ENCODE data around the gene ERMAP. TPM values are rescaled to one million over a fixed set of nuclear protein-coding genes. Genes with fewer than 3 reads are reported as not detected.

The ERMAP gene
- total and polyA plus RNA-seq, 2 experiments from 2014 or later, result 1.2 to 2.2 TPM

DNA sequence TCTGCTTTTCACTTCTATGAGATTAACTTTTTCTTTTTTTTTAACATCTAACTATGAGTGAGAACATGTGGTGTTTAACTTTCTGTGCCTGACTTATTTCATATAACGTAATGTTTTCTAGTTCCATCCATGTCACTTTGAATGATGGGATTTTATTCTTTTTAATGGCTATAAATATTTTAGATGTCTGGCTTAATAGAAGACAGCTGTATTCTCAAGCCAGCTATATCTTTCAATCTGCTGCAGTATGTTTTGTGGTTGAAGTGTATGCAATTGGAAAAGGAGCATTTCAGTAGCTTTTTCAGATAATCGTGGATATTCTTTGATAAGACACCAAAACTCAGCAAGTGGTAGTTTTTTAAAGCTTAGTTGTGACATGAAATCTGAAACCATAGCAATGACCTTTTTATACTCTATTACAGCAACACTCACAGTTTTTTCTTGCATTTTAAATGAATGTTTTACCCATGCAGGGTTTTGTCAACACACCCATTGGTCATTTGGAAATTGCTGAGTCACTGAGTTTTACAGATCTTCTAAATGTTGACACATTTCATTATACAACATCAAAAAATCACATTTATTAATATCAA, 6.0 kb downstream of the ERMAP start (continued):
- TF ChIP-seq, protein P1, sequence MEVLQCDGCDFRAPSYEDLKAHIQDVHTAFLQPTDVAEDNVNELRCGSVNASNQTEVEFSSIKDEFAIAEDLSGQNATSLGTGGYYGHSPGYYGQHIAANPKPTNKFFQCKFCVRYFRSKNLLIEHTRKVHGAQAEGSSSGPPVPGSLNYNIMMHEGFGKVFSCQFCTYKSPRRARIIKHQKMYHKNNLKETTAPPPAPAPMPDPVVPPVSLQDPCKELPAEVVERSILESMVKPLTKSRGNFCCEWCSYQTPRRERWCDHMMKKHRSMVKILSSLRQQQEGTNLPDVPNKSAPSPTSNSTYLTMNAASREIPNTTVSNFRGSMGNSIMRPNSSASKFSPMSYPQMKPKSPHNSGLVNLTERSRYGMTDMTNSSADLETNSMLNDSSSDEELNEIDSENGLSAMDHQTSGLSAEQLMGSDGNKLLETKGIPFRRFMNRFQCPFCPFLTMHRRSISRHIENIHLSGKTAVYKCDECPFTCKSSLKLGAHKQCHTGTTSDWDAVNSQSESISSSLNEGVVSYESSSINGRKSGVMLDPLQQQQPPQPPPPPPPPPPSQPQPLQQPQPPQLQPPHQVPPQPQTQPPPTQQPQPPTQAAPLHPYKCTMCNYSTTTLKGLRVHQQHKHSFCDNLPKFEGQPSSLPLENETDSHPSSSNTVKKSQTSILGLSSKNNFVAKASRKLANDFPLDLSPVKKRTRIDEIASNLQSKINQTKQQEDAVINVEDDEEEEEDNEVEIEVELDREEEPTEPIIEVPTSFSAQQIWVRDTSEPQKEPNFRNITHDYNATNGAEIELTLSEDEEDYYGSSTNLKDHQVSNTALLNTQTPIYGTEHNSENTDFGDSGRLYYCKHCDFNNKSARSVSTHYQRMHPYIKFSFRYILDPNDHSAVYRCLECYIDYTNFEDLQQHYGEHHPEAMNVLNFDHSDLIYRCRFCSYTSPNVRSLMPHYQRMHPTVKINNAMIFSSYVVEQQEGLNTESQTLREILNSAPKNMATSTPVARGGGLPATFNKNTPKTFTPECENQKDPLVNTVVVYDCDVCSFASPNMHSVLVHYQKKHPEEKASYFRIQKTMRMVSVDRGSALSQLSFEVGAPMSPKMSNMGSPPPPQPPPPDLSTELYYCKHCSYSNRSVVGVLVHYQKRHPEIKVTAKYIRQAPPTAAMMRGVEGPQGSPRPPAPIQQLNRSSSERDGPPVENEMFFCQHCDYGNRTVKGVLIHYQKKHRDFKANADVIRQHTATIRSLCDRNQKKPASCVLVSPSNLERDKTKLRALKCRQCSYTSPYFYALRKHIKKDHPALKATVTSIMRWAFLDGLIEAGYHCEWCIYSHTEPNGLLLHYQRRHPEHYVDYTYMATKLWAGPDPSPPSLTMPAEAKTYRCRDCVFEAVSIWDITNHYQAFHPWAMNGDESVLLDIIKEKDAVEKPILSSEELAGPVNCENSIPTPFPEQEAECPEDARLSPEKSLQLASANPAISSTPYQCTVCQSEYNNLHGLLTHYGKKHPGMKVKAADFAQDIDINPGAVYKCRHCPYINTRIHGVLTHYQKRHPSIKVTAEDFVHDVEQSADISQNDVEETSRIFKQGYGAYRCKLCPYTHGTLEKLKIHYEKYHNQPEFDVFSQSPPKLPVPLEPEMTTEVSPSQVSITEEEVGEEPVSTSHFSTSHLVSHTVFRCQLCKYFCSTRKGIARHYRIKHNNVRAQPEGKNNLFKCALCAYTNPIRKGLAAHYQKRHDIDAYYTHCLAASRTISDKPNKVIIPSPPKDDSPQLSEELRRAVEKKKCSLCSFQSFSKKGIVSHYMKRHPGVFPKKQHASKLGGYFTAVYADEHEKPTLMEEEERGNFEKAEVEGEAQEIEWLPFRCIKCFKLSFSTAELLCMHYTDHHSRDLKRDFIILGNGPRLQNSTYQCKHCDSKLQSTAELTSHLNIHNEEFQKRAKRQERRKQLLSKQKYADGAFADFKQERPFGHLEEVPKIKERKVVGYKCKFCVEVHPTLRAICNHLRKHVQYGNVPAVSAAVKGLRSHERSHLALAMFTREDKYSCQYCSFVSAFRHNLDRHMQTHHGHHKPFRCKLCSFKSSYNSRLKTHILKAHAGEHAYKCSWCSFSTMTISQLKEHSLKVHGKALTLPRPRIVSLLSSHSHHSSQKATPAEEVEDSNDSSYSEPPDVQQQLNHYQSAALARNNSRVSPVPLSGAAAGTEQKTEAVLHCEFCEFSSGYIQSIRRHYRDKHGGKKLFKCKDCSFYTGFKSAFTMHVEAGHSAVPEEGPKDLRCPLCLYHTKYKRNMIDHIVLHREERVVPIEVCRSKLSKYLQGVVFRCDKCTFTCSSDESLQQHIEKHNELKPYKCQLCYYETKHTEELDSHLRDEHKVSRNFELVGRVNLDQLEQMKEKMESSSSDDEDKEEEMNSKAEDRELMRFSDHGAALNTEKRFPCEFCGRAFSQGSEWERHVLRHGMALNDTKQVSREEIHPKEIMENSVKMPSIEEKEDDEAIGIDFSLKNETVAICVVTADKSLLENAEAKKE (CRISPR knock-in tag; IDR thresholded peaks at IDR 0.05), result no peak
- no peak for TF ChIP-seq STAT1 (IDR thresholded peaks at IDR 0.05; ENCODE audit: unreplicated experiment)
- no peak for TF ChIP-seq ZNF331 (CRISPR knock-in tag; IDR thresholded peaks at IDR 0.05; ENCODE audit: low read depth)
- TF ChIP-seq EZH2phosphoT487 (IDR thresholded peaks at IDR 0.05; ENCODE audit: unreplicated experiment), result no peak
- TF ChIP-seq NANOG (IDR thresholded peaks at IDR 0.05; ENCODE audit: borderline replicate concordance), result no peak

DNA sequence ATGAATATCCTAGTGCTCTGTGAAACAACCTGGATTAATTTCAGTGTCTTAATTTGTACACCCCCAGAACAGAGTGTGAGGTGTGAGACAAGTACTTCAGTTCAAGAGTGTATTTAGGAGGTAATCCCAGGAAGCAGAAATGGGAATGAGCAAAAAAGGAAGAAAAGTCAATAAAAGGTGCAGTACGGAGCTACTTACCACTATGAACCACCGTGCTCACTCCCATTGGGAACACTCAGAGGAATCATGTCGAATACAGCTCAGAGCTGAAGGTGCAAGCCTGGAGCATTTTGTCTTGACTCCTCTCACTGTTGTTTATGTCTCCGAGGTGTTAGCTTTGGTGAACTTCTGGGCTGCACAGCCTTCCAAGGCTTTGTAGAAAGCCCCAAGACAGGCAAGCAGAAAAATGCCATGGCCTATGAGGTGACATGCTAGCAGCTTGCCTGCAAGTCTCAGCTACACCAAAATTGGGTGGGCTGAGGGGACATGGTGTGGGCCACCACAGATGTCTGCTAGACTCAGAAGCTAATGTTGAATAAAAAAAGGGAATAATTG, 7.6 kb downstream of the ERMAP start:
- Mint-ChIP-seq H3K4me3 (no peak overlapping the region), H3K4me1 (peaks cover 17% of the 10 kb centered on the region), H3K27ac (no peak overlapping the region), H3K36me3 (ENCODE audit: low read depth) (no peaks in the 10 kb centered on the region), H3K27me3 (ENCODE audit: insufficient read depth, low read depth, poor library complexity) (peaks cover 3% of the 10 kb centered on the region), H3K9me3 (no peaks in the 10 kb centered on the region)
- H3K4me1 ChIP-seq (ENCODE audit: insufficient read depth), result peaks cover 25% of the 10 kb centered on the region; the same call in 1 of the 2 replicates
- H3K4me2 ChIP-seq, result no peak overlapping the region
- no peaks in the 10 kb centered on the region for H3K79me2 ChIP-seq (replicated peaks; ENCODE audit: insufficient read depth)
- no peaks in the 10 kb centered on the region for H3K9me2 ChIP-seq (ENCODE audit: insufficient read depth)
- DNase-seq (ENCODE audit: low spot score), result no peak
- no peak for TF ChIP-seq STAT1 (IDR thresholded peaks at IDR 0.05; ENCODE audit: unreplicated experiment)
- peak; percentile 28 for ATAC-seq
- no peaks in the 10 kb centered on the region for H3K27me3 ChIP-seq (ENCODE audit: insufficient read depth)
- no peaks in the 10 kb centered on the region for H4K20me1 ChIP-seq (replicated peaks; ENCODE audit: insufficient read depth)
- H3K36me3 ChIP-seq (ENCODE audit: insufficient read depth), result no peaks in the 10 kb centered on the region
- H3K4me3 ChIP-seq, result no peak overlapping the region
- no peaks in the 10 kb centered on the region for H3F3A ChIP-seq (replicated peaks; ENCODE audit: low read depth)
- no peak overlapping the region for H2AFZ ChIP-seq
- no peak overlapping the region for H3K27ac ChIP-seq (ENCODE audit: low read depth)

Data from GM23338 (cell line).